Stimulated activated CD8-positive, alpha-beta memory T cell treated with anti-CD3 and anti-CD28 coated beads, Interleukin-2, amount 100 ng/mL, for 48 hours (primary cell): ENCODE data around the gene CNDP1.

Experiments used
- DNase-seq, 2 donors: peaks; one replicate each; pipeline ENCODE4 v3.0.0-alpha.2; 2020; ENCODE audit warnings: low read depth in 2 of 2

Gene CNDP1

GRCh38 chr18:74506448-74507084 is 27.7 kb upstream of the CNDP1 start:
- no peak for DNase-seq

- no peak for DNase-seq
Observed at GRCh38 chr18:74507097-74507881, 27.0 kb upstream of the CNDP1 start.

DNA sequence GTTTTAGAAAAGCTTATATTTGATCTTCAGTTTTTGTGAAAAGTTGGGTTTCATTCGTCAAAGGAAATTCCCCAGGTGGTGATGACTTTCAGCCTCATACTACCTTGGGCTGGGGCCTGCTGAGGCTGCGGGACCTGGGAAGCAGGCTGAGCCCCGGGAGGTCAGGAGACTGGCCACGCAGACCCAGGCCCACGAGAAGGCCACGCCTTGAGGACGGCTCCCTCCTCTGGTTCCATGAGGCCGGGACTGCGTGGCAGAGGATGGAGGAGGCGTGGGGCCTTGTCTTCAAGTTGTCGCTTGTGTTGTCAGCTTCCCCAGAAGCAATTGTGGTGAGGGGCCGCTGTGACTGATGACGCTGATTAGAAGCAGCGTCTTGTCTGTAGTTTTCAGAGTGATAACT is 26.4 kb upstream of the CNDP1 start:
- no peak for DNase-seq

DNA sequence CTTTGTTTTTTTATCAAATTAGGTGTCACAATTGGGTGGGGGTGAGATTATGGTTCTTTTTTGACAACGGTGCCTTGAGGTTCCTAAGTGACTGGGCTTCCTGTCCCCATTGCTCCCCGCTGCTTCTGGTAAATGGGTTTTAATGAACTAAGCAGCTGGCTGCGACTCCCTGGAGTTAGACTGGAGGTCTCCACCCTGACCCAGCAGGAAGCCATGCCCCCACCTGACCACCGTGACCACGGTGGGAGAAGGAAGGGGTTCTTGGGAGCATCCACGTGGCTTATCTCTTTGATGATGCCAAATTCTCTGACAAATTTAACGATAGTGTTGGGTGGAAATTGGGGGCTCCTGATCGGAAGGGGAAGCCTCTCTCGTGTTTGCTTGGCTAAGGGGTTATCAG is 25.9 kb upstream of the CNDP1 start:
- DNase-seq = no peak

GRCh38 chr18:74508821-74509225 is 25.5 kb upstream of the CNDP1 start:
- DNase-seq = no peak

GRCh38 chr18:74509856-74510769 is 24.2 kb upstream of the CNDP1 start:
- no peak for DNase-seq

GRCh38 chr18:74510770-74511095 is 23.6 kb upstream of the CNDP1 start:
- DNase-seq = no peak

DNA sequence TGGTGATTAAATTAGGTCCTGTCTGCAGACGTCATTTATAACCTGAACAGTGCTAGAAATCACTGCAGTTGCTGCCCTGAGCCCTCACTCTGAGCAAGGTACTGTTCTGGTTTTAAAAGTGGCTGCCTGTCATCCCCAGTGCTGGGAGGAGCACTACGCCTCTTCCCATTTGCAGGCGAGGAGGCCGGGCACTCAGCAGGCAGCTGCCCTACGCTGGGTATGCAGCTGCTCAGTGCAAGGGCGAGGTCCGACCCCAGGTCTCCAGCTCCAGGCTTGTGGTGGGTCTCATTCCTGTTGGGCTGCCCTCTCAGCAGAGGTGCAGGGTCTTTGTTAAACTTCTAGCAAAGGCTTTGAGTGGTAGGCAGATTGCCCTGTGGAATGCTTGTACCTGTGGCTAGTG is 22.5 kb upstream of the CNDP1 start:
- DNase-seq = no peak

DNA sequence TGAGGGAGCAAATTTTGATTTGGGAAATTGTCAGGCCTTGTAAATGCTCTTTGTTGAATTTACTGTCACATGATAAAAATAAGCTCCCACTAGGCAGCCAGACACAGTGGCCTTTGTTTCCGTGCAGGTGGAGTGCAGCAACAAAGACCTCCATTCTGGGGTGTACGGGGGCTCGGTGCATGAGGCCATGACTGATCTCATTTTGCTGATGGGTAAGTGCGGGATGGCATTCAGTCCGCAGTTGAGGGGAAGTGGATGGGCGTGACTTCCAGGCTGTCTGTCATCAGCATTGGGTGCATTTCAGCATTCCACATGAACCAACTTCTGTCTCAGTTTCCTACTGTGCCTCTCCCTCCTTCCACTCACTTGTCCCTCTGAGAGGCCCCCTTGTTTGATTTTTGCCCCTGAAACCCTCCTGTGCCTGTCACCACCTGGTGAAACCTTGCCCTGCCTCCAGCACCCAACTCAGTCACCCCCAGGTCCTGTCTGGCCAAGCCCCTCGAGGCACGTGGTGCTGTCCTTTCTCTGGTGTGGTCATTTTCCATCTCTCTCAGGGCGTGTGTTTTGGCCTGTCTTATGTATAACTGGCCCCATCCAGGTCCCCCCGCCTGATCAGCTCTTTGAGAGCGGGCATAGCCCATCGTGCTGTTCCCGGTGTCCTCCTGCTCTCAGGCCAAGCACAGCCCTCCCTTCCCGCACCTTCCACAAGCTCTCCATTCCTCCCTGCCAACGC is 21.8 kb upstream of the CNDP1 start:
- DNase-seq = no peak

DNA sequence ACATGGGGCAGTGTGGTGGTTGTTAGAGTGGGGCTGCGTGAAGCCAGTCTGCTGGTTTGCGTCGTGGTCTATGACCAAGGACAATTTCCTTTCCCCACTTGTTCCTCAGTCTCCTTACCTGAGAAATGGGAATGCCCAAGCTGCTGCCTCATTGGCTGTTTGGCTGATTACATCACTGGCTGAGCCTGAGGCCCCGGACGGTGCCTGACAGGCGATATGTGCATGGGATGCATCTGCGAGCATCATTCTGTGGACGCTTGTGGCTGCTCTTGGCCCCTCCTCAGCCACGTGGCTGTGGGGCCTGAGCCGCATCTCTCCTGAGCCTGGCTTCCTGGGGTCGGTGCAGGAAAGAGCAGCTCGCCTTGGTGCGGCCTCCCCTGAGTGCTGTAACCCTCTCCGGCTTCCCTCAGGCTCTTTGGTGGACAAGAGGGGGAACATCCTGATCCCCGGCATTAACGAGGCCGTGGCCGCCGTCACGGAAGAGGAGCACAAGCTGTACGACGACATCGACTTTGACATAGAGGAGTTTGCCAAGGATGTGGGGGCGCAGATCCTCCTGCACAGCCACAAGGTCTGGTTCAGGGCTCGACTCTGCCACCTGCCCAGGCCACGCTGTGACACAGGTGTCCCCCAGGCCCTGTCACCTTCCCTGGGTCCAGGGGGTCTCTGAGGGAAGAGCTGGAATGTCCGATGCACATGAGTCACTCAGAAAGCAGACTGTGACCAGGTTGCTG is 21.0 kb upstream of the CNDP1 start:
- no peak for DNase-seq

DNA sequence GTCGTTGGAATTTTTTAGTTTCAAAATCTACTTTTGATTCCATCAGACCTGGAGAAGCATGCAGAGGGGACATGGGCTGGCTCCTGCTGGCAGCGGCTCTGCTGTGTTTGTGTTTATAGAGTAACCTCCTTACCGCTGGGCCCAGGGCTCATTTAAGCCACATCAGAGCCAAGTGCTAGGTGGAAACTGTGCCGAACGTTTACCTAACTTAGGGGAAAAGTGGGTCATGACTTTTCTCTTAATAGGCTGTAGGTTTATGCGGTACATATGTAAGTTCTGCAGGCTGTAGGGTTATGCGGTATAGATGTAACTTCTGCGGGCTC is 20.5 kb upstream of the CNDP1 start:
- no peak for DNase-seq

DNA sequence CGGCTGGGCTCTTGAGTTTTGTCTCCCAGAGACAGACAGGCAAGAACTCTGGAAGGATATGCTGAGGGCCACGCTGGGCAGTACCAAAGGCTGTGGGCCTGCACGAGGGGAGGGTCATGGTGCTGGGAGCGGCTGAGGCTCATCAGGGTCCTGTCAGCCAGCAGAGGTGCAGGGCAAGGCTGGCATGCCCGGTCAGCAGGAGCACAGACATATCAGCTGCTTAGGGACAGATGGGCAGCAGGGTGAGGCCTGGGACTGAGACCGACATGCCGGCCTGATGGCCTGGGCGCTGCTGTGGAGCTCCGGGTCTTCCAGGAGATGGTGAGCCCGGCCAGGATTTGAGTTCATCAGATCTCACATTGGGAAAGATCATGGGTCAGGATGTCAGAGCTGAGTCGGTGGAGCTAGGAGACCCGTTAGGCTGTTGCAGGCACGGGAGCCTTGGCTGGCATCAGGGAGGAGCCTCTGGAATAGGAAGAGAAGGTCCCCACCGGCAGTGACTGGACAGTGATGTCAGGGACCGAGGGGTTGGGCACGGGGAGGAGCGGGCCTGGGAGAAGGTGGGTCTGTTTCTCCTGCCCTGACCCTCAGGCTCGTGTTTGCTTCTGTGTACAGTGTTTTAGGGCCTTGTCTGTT is 19.3 kb upstream of the CNDP1 start:
- DNase-seq = no peak

DNA sequence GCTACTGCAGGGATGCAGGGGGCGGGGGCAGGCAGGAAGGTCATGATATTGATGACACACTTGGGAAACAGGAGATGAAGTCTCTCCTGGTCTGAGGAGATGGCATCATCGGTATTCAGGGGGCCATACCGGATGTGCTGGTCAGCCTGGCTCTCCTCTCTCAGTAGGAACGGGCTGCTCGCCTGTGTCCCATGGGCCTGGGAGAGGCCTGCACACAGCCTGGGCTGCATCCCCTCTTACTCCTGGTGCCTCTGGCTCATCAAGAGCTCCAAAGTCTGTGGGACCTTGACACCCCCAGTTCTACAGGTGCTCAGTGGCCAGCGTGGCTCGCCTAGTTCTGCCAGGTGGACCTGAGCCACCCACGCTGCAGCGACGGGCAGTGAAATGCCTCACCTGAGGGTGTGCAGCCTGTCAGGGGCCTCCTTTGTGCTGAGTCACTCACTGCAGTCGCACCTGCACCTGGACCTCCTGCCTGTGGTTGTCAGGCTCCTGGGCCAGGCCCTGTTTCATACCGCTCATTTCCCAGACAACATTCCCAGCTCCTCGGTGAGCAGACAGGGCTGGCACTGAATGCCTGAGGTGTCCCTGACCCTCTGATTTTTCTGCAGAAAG is 18.6 kb upstream of the CNDP1 start:
- no peak for DNase-seq

GRCh38 chr18:74516271-74517235 is 17.7 kb upstream of the CNDP1 start:
- no peak for DNase-seq

DNA sequence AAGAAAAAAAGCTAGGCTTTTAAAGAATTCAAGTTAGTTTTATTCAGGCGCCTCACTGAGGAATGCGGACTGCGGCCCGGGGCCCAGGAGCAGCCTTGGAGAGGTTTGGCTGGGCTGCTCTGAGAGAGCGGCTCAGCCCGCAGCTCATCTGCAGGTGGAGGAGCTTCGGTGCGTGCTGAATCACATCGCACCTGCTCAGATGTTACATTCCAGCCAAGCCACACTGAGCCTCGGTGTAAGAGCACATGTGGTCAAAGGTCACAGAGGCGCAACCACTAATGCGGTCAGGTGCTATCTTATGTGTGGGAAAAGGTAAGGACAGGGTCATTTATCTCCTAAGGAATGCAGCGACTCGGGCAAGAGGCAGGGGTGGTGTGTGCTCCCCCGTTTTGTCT is 17.1 kb upstream of the CNDP1 start:
- no peak for DNase-seq

DNA sequence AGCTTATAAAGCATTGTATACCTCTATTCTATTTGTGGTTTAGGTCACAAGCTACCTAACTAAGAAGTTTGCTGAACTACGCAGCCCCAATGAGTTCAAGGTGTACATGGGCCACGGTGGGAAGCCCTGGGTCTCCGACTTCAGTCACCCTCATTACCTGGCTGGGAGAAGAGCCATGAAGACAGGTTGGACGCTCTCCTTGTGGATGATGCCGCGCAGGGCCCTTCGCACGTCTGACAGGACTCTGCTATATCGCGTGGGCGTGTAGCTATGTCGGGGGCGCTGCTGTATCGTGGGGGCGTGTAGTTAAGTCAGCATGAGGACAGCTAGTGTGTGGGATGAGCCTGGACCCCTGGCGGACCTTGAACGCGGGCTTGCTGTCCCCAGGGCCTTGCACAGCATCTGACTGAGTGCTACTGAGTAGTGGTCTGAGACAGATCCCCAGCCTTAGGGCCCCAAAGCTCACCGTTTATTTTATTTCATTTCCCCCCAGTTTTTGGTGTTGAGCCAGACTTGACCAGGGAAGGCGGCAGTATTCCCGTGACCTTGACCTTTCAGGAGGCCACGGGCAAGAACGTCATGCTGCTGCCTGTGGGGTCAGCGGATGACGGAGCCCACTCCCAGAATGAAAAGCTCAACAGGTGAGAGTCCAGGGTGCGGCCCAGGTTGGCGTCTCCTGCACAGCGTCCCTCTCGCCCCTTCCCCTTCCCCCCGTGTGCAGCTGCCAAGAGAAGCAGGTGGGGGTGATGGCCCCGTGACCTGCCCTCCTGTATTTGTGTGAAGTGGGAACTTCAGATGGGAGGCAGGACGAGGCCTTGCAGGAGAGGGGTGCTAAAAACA is 15.6 kb upstream of the CNDP1 start:
- no peak for DNase-seq

DNA sequence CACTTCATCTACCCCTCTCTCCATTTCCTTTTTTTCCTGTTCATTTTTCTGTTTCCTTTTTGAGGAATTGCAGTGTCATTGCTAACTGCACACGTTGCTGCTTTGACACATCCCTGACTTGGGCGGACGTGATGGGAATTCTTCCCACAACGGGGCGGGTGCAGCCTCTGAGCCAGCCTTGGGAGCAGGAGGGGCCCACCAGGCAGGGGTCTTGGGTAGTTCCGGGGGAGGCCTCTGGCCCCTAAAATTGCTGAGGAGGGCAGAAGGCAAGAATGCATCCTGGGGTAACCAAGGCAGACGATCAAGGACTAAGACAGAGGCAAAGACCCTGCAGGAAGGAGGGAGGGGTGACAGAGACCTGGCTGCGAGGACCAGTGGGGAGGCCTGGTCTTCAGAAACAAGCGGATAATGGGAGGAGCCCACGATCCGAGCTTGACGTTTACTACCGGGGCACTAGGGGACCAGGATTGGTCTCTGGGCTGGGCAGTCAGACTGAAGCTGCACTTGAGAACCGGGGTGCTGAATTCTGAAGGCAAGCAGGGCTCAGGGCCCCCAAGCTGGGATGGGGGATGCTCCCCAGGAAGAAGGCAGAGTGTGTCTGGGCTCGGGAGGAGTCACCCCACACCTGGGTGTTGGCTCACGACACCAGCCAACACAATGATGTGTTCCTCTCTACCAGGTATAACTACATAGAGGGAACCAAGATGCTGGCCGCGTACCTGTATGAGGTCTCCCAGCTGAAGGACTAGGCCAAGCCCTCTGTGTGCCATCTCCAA is 14.8 kb upstream of the CNDP1 start:
- no peak for DNase-seq
